ENCODE data around the gene SLC9A9.
"Not testable (repeated sequence)": the region's sequence is repeated elsewhere in the genome, so short reads cannot be mapped to it uniquely, and the experiment has no call there.

SLC9A9 gene

GRCh38 chr3:143808030-143808429 is 40.2 kb downstream of the SLC9A9 start:
- no peak for DNase-seq

DNA sequence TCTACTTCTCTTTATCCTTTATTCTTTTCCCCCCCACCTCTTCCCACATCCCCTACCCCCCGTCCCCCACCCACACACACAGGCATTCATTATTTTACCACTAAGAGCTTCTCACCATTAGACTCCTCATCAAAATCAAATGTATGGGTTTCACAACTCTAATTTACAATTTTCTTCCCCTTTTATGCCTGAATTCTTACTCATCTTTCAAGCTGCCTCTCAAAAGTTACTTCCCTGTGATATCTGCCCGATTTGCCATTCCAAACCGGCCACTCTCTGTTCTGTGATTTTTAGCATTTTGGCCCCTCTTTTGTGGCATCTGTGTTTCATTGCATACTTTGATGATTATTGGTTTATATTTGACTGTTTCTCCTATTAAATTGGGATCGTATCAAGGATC is 42.2 kb downstream of the SLC9A9 start:
- DNase-seq: no peak

GRCh38 chr3:143805476-143805875 is 42.8 kb downstream of the SLC9A9 start:
- not testable (repeated sequence) for DNase-seq

GRCh38 chr3:143801046-143801445 is 47.2 kb downstream of the SLC9A9 start:
- not testable (repeated sequence) for DNase-seq

GRCh38 chr3:143798151-143798550 is 50.1 kb downstream of the SLC9A9 start:
- DNase-seq: not testable (repeated sequence)

GRCh38 chr3:143795874-143796273 is 52.4 kb downstream of the SLC9A9 start:
- peak; percentile 18 for DNase-seq

- no peak for DNase-seq
Measured at GRCh38 chr3:143794793-143795462, 53.3 kb downstream of the SLC9A9 start.

GRCh38 chr3:143793971-143794370 is 54.3 kb downstream of the SLC9A9 start:
- no peak for DNase-seq

- no peak for DNase-seq
Measured at GRCh38 chr3:143791386-143791785, 56.9 kb downstream of the SLC9A9 start.

DNA sequence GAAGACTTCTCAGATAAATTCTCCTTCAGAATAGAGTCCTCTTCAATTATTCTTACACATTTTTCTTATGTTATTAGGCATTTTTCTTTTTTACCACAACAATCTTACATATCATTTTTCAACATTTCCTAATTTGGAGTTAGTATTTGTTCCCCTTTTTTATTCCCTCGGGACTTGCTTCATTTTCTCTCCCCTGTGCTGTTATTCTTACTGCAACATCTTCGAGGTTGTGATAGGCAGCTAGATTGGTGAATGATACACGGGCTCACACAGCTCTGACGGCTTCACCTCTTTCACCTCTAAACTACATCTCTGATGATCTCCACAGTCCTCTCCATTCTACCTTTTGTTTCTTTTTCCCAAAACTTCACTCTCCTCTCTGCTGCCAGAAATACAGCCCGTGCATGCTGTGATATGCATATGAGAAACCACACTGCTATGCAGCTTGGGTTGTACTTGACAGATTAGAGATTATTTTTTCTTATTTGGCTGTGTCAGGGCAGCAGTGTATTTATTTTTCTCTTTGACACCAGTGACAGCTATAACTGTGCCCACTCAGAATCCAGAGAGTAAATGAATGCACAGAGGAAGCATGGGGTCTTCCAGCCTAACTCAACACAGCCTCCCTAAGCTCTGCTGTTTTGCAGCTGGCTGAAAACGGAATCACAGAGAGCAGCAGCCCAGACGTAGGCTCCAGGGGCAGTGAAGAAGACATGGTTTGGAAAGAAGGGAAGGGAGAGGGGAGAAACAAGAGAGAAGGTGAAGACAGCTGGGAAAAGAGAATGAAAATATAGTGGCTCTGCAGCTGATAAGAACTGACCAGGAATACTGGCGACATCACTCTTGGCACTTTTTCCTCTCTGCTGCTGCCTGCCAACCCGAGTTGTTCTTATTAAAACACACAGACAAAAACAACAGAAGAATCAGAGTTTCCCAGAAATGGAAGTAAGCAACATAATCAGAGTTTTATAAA is 61.8 kb downstream of the SLC9A9 start:
- no peak for DNase-seq

DNA sequence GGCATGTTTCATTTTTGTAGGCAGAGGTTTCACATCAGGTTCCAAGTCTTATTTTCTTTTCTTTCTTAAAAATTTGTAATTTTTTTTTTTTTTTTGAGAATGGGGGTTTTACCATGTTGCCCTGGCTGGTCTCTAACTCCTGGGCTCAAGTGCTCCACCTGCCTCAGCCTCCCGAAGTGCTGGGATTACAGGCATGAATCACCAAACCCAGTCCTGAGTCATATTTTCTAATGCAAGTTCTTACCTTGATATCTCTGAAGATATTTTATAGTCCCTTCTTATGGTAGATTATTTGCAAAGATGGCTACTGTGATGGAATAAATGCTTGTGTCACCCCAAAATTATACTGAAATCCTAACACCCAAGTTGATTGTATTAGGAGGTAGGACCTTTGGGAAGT is 63.8 kb downstream of the SLC9A9 start:
- DNase-seq: no peak

GRCh38 chr3:143783851-143784370 is 64.4 kb downstream of the SLC9A9 start:
- no peak for DNase-seq

GRCh38 chr3:143775459-143775858 is 72.8 kb downstream of the SLC9A9 start:
- peak; percentile 33 for DNase-seq

DNA sequence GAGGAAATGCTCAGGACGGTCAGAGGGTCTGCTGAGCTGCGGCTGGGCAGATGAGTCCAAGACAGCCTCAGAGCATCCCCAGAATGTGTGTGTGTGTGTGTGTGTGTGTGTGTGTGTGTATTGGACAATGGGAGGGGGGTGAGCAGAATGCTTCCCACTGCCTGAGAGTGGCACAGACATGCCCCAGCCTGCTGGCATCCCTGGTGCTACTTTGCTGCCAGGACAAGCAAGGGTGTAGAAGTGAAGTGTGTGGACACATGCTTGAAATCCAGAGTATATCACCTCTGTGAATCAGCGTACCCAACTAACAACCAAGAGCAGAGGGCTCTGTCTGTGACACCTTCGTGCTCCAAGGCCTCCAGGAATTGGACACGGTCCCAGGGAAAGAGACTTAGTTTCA is 76.3 kb downstream of the SLC9A9 start:
- no peak for DNase-seq

DNA sequence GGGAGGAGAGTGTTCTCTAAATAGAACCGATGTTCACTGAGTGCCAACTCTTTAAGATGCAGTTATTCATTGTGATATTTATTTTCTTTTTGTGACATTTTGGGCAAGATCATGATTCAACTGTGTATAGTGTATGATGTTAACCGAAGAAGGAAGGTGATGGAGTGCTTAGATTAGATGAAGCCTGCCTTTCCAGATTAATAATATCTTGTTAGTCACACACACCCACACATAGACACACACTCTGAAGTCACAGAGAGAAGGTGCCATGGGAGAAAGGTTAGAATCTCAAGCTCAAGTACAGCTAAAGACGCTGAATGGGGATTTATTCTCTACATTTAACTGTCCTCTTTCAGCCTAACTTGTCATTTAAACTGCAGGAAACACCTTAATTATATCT is 77.0 kb downstream of the SLC9A9 start:
- DNase-seq: no peak

GRCh38 chr3:143770391-143770790 is 77.9 kb downstream of the SLC9A9 start:
- DNase-seq: no peak

GRCh38 chr3:143769616-143770015 is 78.7 kb downstream of the SLC9A9 start:
- DNase-seq: no peak

DNA sequence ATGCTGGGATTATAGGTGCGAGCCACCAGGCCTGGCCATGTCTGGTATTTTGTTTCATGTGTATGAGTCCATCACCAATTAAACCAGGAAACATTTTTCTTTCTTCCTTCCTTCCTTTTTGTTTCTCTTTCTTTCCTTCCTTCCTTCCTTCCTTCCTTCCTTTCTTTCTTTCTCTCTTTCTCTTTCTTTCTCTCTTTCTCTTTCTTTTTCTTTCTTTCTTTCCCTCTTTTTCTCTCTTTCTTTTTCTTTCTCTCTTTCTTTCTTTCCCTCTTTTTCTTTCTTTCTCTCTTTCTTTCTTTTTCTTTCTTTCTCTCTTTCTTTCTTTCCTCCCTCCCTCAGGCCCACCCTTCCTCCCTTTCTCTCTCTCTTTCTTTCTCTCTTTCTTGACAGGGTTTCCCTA is 83.4 kb downstream of the SLC9A9 start:
- no peak for DNase-seq

GRCh38 chr3:143763564-143764162 is 84.6 kb downstream of the SLC9A9 start:
- no peak for DNase-seq

DNA sequence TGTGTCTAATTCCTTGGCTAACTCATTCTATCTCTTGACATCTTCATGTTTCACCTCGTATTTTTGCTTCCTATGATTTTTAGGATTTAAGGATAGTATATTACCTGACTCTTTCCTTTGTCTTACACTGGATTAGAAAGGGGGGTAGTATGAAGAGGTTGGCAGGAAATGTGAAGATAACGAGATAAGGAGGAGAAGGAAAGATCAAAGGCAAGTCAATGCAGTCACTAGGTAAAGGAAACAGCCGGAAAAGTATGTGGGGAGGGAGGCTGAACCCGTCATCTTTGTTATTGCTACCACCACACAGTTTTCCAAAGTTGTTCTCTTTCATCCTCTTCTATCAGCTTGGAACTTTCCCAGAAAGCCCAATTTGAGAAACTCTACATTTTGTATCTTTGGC is 90.6 kb downstream of the SLC9A9 start:
- no peak for DNase-seq

DNA sequence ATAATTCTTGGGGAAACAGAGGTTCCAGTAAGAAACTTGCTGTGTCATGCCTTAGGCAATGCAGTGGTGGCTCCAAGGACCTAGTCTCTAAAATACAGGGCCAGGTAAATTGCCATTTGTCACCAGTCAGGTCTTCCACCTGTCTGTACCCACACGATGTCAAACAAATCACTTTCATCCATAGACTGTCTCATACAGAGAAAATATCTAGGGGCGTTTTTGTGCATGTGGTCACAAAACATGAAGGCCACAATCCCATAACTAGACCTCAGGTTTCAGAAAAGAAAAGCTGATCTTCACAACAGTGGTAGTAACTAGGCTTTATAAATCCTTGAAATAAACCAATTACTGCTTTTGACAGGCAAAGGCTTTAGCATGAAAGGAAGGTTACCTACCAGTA is 92.3 kb downstream of the SLC9A9 start:
- DNase-seq: no peak

DNA sequence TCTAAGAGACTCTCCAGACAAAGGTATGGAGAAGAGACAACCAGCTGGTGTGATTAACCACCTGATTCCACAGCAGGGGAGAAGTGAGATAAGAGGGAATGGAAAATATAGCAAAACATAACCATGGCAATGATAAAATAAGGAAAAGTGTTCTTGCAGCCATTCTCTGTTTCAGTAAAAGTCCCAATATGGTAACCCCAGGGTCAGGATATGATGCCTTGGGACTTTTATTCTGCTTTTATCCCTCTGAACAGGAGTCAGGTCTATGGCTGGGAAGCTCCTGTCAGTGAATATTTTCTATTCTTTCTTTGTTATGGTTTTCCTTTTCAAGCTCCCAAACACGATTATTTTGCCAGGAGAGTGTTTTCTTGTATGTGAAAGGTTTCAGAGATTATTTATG is 94.2 kb downstream of the SLC9A9 start:
- DNase-seq: no peak

GRCh38 chr3:143753456-143753855 is 94.8 kb downstream of the SLC9A9 start:
- no peak for DNase-seq
